BE2C (cell line): ENCODE results near the gene MED31.

ENCODE experiments used
- DNase-seq: peaks from one replicate; pipeline ENCODE4 v3.0.0-alpha.2; 2020
- H3K27me3 ChIP-seq: fragments of 250-450 bp; sonication (Bioruptor Pico); 2 replicates; pipeline ENCODE4 v1.5.1; 2020; ENCODE audit warnings: mild to moderate bottlenecking
- H3K36me3 ChIP-seq: fragments of 250-450 bp; sonication (Bioruptor Pico); 2 replicates; pipeline ENCODE4 v1.5.1; 2020; ENCODE audit warnings: mild to moderate bottlenecking
- H3K4me1 ChIP-seq: fragments of 250-450 bp; sonication (Bioruptor Pico); 2 replicates; pipeline ENCODE4 v1.5.1; 2020
- H3K4me3 ChIP-seq: 2 replicates; pipeline ENCODE4 v1.5.1; 2011; ENCODE audit warnings: low read depth, low read length
- H3K9me3 ChIP-seq: fragments of 250-450 bp; sonication (Bioruptor Pico); 2 replicates; pipeline ENCODE4 v1.5.1; 2020
- TF ChIP-seq, protein P1 (sequence below): IDR thresholded peaks from 2 replicates; pipeline ENCODE4 v1.5.1; 2012; ENCODE audit warnings: mild to moderate bottlenecking, low read depth, low read length

MED31 gene

DNA sequence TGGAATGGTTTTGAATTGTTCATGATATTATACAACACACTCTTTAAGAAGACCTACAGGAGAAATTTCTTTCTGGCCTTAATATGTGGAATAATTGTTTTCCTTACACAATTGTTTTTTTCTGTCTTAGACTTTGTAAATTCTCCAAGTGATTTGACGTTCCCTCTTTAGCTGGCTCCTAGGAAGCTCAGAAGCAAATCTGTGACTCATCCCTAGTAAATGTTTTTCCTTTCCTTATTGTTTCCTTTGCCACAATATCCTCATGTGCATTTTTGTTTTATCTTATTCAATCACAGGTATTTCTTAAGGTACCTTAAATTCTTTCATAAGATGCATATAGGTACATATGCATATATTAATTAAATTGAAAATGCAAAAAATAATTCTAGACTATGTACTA lies 24.4 kb downstream of the MED31 start:
- H3K36me3 ChIP-seq: no peaks in the 10 kb centered on the region; the same call in 1 of the 2 replicates
- H3K27me3 ChIP-seq: no peaks in the 10 kb centered on the region
- no peaks in the 10 kb centered on the region for H3K9me3 ChIP-seq
- no peak overlapping the region for H3K4me3 ChIP-seq
- TF ChIP-seq, protein P1, sequence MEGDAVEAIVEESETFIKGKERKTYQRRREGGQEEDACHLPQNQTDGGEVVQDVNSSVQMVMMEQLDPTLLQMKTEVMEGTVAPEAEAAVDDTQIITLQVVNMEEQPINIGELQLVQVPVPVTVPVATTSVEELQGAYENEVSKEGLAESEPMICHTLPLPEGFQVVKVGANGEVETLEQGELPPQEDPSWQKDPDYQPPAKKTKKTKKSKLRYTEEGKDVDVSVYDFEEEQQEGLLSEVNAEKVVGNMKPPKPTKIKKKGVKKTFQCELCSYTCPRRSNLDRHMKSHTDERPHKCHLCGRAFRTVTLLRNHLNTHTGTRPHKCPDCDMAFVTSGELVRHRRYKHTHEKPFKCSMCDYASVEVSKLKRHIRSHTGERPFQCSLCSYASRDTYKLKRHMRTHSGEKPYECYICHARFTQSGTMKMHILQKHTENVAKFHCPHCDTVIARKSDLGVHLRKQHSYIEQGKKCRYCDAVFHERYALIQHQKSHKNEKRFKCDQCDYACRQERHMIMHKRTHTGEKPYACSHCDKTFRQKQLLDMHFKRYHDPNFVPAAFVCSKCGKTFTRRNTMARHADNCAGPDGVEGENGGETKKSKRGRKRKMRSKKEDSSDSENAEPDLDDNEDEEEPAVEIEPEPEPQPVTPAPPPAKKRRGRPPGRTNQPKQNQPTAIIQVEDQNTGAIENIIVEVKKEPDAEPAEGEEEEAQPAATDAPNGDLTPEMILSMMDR: no peak
- DNase-seq: no peak
- no peaks in the 10 kb centered on the region for H3K4me1 ChIP-seq

DNA sequence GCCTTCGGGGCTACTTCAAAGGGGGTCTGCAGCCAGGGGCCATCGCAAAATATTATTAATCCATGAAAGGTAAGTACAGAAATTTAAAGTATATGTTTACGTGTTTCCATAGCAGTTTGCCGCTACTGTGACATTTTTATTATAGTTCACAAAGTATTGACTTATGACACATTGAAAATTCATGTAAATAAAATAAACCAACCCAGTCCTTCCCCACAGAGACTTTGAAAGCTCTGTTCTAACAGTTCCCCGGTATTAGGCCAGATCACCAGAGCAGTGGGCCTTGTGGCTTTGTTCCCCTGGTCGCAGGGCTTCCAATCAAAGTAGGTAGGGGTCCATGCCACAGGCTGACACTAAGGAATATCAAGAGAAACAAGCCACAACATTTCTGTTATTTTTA lies 24.8 kb downstream of the MED31 start:
- Histone ChIP-seq H3K27me3 (no peaks in the 10 kb centered on the region), H3K4me3 (no peak overlapping the region), H3K9me3 (no peaks in the 10 kb centered on the region), H3K4me1 (no peaks in the 10 kb centered on the region), H3K36me3 (no peaks in the 10 kb centered on the region; the same call in 1 of the 2 replicates)
- TF ChIP-seq, protein P1: no peak
- no peak for DNase-seq

DNA sequence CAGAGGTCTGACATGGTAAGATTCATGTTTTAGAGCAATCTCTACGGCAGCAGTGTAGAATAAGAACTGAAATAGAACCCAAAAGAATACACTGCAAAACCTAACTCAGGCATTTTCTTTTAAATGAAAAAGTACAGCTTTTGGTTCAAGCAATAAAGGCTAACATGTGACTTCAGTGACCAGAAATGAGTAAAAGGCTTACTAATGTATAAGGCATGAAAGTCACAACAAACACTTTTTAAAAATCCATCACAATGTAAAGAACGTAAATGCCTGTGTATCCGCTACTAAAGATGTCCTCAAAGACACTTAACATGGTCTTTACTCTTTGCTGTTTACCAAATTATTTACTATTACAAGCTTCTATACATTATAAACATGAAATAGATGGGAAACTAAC lies 27.5 kb downstream of the MED31 start:
- H3K36me3 ChIP-seq: no peaks in the 10 kb centered on the region; the same call in 1 of the 2 replicates
- H3K4me3 ChIP-seq: no peak overlapping the region
- H3K4me1 ChIP-seq: no peaks in the 10 kb centered on the region
- no peak for DNase-seq
- no peaks in the 10 kb centered on the region for H3K27me3 ChIP-seq
- TF ChIP-seq, protein P1: no peak
- H3K9me3 ChIP-seq: no peaks in the 10 kb centered on the region

DNA sequence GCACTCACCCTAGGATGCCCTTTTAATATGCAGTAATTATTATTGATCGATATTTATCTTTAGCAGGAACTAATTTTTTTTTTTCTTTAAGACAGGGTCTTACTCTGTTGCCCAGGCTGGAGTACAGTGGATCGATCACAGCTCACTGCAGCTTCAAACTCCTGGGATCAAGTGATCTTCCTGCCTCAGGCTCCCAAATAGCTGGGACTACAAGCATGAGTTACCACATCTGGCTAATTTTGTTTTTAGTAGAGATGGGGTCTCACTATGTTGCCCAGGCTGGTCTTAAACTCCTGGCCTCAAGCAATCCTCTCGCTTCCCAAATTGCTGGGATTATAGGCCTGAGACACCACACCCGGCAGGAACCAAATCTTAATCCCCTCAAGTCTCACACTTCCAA lies 40.2 kb downstream of the MED31 start:
- Histone ChIP-seq H3K9me3 (no peaks in the 10 kb centered on the region), H3K36me3 (no peaks in the 10 kb centered on the region; the same call in 1 of the 2 replicates), H3K4me3 (no peak overlapping the region), H3K4me1 (no peaks in the 10 kb centered on the region), H3K27me3 (no peaks in the 10 kb centered on the region)
- DNase-seq: no peak
- TF ChIP-seq, protein P1: no peak

DNA sequence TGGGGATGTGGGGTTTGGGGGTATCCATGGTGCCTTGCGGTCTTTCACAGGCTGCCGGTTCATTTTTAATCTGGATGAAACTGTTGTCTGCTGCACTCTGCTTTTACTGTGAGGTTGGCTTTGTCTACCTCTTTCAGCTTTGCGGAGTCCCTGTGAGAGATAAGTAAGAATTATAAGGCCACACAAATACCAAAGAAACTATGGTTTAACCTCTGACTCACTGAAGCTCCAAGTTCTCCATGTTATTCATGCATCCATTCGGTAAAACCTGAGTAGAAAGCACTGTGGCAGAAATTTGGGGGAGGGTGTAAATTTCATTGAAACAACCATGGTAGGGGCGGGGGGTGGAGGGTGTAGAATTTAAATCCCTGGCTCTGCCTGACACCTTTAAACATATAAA lies 41.4 kb downstream of the MED31 start:
- DNase-seq: no peak
- H3K36me3 ChIP-seq: no peaks in the 10 kb centered on the region; the same call in 1 of the 2 replicates
- TF ChIP-seq, protein P1: no peak

DNA sequence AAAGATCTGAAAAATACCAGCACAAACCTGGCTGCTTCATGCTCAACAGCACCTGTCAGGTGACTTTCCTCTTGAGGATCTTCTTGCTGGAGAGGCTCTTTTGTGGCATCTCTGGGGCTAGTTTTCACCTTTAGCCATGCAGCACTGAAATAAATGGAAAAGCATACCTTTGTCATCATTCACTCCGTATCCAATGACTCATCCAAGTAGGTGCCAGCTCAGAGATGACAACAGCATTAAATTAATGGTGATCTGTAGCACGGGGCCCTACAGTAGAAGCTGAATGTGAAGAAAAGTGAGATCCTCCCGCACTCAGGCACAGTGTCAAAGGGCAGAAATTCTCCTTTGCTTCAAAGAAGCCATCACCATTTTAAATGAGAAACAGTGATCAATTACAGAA lies 43.1 kb downstream of the MED31 start:
- no peak for DNase-seq
- no peak overlapping the region for H3K4me3 ChIP-seq
- H3K27me3 ChIP-seq: no peaks in the 10 kb centered on the region
- no peaks in the 10 kb centered on the region; the same call in 1 of the 2 replicates for H3K36me3 ChIP-seq
- TF ChIP-seq, protein P1: no peak
- H3K9me3 ChIP-seq: no peaks in the 10 kb centered on the region
- H3K4me1 ChIP-seq: no peaks in the 10 kb centered on the region

More for the DNA sequence above, 41.4 kb downstream of the MED31 start:
- no peak overlapping the region for H3K4me3 ChIP-seq
- H3K27me3 ChIP-seq: no peaks in the 10 kb centered on the region
- no peaks in the 10 kb centered on the region for H3K4me1 ChIP-seq
- H3K9me3 ChIP-seq: no peaks in the 10 kb centered on the region
